HCT116 (cell line): ENCODE data around the gene PLG. TPM values are rescaled to one million over a fixed set of nuclear protein-coding genes. Genes with fewer than 3 reads are reported as not detected.

Experiments used
- ATAC-seq: fragments of 200-7000 bp; cut with Tn5 transposase; 2 replicates; pipeline ENCODE4 v1.9.1; 2020; ENCODE audit warnings: mild to moderate bottlenecking, moderate library complexity
- BruUV-seq: library from RNA; stranded (reverse); fragments of 400-500 nt; replicated peaks from 2 replicates; lab custom pipeline; 2021; lab: Mats Ljungman, UMichigan
- CTCF ChIA-PET: fragments of 300-600 bp; sonication (Branson Sonifier 250); formaldehyde crosslinking; loops from one replicate; lab custom pipeline; 2021; ENCODE audit warnings: antibody characterized with exemption; lab: Charles Lee
- POLR2A ChIA-PET: fragments of 300-600, 350-600 bp; sonication (Branson Sonifier 250); formaldehyde crosslinking; loops from one replicate; lab custom pipeline; 2021; ENCODE audit warnings: antibody characterized with exemption; lab: Charles Lee
- RAD21 ChIA-PET, 2 experiments: fragments of 300-600 bp; sonication (Branson Sonifier 250); formaldehyde crosslinking; loops; one replicate each; lab custom pipeline; 2023; ENCODE audit warnings: low total read pairs in 2 of 2; ENCODE audit not compliant: uncharacterized antibody in 2 of 2, unreplicated experiment in 2 of 2, low non-redundant PET in 1 of 2; lab: Charles Lee
- DNase-seq: peaks from one replicate; pipeline ENCODE4 v3.0.0-alpha.2; 2010; ENCODE audit warnings: low read depth, low spot score
- H2AFZ ChIP-seq: fragments of 200-600 bp; shearing (Covaris generic), sonication (generic); 2 replicates; pipeline ENCODE4 v1.6.1; 2017; ENCODE audit warnings: low read depth, mixed run types, mixed read lengths, antibody characterized with exemption, low read length; ENCODE audit not compliant: poor library complexity, severe bottlenecking
- H3K27ac ChIP-seq: 2 replicates; pipeline ENCODE4 v1.5.1; 2012; ENCODE audit warnings: low read depth, low read length
- H3K27me3 ChIP-seq: fragments of 200-600 bp; sonication (generic); 2 replicates; pipeline ENCODE4 v1.6.1; 2016; ENCODE audit warnings: mixed run types, low read length, mixed read lengths; ENCODE audit not compliant: insufficient read depth
- H3K36me3 ChIP-seq, 2 experiments: fragments of 200-500 bp in 1 of 2; fragments of 200-600 bp in 1 of 2; sonication (Bioruptor generic) in 1 of 2; sonication (generic) in 1 of 2; 2 replicates each; pipeline versions ENCODE4 v1.5.1 to v1.6.1; 2014 to 2016; ENCODE audit warnings: low read length in 2 of 2, inconsistent platforms in 1 of 2, mixed read lengths in 1 of 2, mixed run types in 1 of 2; ENCODE audit not compliant: insufficient read depth in 2 of 2, control insufficient read depth in 1 of 2
- H3K4me1 ChIP-seq, 2 experiments: fragments of 200-600 bp in 1 of 2; sonication (generic) in 1 of 2; 2 replicates each; pipeline versions ENCODE4 v1.5.1 to v1.6.1; 2012 to 2017; ENCODE audit warnings: low read length in 2 of 2, inconsistent platforms in 1 of 2, mild to moderate bottlenecking in 1 of 2, mixed read lengths in 1 of 2, mixed run types in 1 of 2, moderate library complexity in 1 of 2; ENCODE audit not compliant: insufficient read depth in 2 of 2, control insufficient read depth in 1 of 2
- H3K4me2 ChIP-seq: fragments of 200-600 bp; sonication (generic); 2 replicates; pipeline ENCODE4 v1.6.1; 2017; ENCODE audit warnings: mixed run types, low read length, mixed read lengths
- H3K4me3 ChIP-seq, 2 experiments: fragments of 200-600 bp in 1 of 2; sonication (generic) in 1 of 2; replicated peaks in 1 of 2; 2 replicates each; pipeline ENCODE4 v1.5.1; 2011 to 2016; ENCODE audit warnings: low read length in 2 of 2, control low read depth in 1 of 2, low read depth in 1 of 2, mild to moderate bottlenecking in 1 of 2, mixed read lengths in 1 of 2, mixed run types in 1 of 2
- H3K79me2 ChIP-seq: fragments of 200-600 bp; sonication (generic); 2 replicates; pipeline ENCODE4 v1.6.1; 2017; ENCODE audit warnings: mild to moderate bottlenecking, mixed run types, low read length, moderate library complexity, mixed read lengths; ENCODE audit not compliant: insufficient read depth
- H3K9ac ChIP-seq: fragments of 200-600 bp; sonication (generic); 2 replicates; pipeline ENCODE4 v1.6.1; 2016; ENCODE audit warnings: low read length, mixed read lengths
- H3K9me2 ChIP-seq: fragments of 200-600 bp; sonication (generic), shearing (Covaris generic); 2 replicates; pipeline ENCODE4 v1.6.1; 2017; ENCODE audit warnings: mixed run types, mild to moderate bottlenecking, moderate library complexity; ENCODE audit not compliant: insufficient read depth
- H3K9me3 ChIP-seq, 2 experiments: fragments of 200-500 bp in 1 of 2; fragments of 200-600 bp in 1 of 2; sonication (Bioruptor generic) in 1 of 2; sonication (generic) in 1 of 2; 2 replicates each; pipeline ENCODE4 v1.6.1; 2014 to 2017; ENCODE audit warnings: low read length in 2 of 2, mixed read lengths in 2 of 2, inconsistent platforms in 1 of 2, low read depth in 1 of 2, mild to moderate bottlenecking in 1 of 2, mixed run types in 1 of 2, moderate library complexity in 1 of 2; ENCODE audit not compliant: control insufficient read depth in 1 of 2, insufficient read depth in 1 of 2
- H4K20me1 ChIP-seq: fragments of 200-600 bp; sonication (generic), shearing (Covaris generic); 2 replicates; pipeline ENCODE4 v1.6.1; 2017; ENCODE audit warnings: mixed run types, mild to moderate bottlenecking, moderate library complexity; ENCODE audit not compliant: insufficient read depth
- EGR1 ChIP-seq: IDR thresholded peaks from 2 replicates; pipeline ENCODE4 v1.6.1; 2012; ENCODE audit warnings: low read depth
- ELF1 ChIP-seq: IDR thresholded peaks from 2 replicates; pipeline ENCODE4 v1.6.1; 2012; ENCODE audit warnings: low read depth, borderline replicate concordance
- FOSL1 ChIP-seq: IDR thresholded peaks from 2 replicates; pipeline ENCODE4 v1.6.1; 2012; ENCODE audit warnings: low read depth
- JUND ChIP-seq: IDR thresholded peaks from 2 replicates; pipeline ENCODE4 v1.6.1; 2012
- intact Hi-C: fragments of 100-400 bp; cut with micrococcal nuclease; formaldehyde crosslinking; loops from 2 replicates; pipeline ENCODE4 v1.10.0; 2022
- total RNA-seq: library from RNA; stranded (reverse); gene quantifications from one replicate; pipeline ENCODE4 v1.2.1, GENCODE V29; 2021; ENCODE audit not compliant: unreplicated experiment
- TF ChIP-seq, protein P1 (sequence below): IDR thresholded peaks from 2 replicates; pipeline ENCODE4 v1.6.1; 2012; ENCODE audit warnings: low read depth
- TF ChIP-seq, protein P2 (sequence below): IDR thresholded peaks from 2 replicates; pipeline ENCODE4 v1.6.1; 2011; ENCODE audit warnings: mild to moderate bottlenecking, low read length, moderate library complexity; ENCODE audit not compliant: insufficient replicate concordance; ENCODE audit errors: extremely low read depth

Gene PLG
- total RNA-seq, 1 experiment from 2014 or later, result 0.69 TPM

DNA sequence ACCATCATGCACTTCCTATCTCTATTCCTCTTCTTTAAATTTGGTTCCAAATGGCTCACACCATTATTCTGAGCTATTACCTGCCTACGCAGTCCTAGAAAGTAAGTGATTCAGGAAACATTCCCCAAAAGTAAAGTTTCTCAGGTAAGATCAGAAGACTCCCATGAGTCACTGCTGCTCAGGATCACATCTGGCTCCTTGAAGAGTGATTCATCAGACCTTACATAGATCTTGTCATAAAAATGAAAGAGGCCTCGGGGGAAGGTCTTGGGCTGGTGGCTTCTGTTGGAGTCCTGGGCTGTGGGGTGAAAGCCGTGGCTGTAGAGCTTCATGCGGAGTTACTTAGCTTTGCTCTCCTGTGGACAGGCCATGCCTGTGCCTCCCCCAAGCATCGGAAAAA lies 35.9 kb downstream of the PLG start:
- H3K9me2 ChIP-seq, result no peaks in the 10 kb centered on the region
- peak overlapping the region; percentile 25 for H3K4me2 ChIP-seq
- no peak overlapping the region for H3K27ac ChIP-seq
- no peak overlapping the region for H2AFZ ChIP-seq
- no peaks in the 10 kb centered on the region for H3K36me3 ChIP-seq
- no TSS peak for BruUV-seq
- no peaks in the 10 kb centered on the region for H3K9me3 ChIP-seq
- ATAC-seq, result peak; percentile 35; the same call in 1 of the 2 replicates
- POLR2A ChIA-PET, result no interaction called here
- no peaks in the 10 kb centered on the region for H3K79me2 ChIP-seq
- H4K20me1 ChIP-seq, result no peaks in the 10 kb centered on the region
- CTCF ChIA-PET, result no interaction called here
- no peak for DNase-seq
- TF ChIP-seq, protein P1, sequence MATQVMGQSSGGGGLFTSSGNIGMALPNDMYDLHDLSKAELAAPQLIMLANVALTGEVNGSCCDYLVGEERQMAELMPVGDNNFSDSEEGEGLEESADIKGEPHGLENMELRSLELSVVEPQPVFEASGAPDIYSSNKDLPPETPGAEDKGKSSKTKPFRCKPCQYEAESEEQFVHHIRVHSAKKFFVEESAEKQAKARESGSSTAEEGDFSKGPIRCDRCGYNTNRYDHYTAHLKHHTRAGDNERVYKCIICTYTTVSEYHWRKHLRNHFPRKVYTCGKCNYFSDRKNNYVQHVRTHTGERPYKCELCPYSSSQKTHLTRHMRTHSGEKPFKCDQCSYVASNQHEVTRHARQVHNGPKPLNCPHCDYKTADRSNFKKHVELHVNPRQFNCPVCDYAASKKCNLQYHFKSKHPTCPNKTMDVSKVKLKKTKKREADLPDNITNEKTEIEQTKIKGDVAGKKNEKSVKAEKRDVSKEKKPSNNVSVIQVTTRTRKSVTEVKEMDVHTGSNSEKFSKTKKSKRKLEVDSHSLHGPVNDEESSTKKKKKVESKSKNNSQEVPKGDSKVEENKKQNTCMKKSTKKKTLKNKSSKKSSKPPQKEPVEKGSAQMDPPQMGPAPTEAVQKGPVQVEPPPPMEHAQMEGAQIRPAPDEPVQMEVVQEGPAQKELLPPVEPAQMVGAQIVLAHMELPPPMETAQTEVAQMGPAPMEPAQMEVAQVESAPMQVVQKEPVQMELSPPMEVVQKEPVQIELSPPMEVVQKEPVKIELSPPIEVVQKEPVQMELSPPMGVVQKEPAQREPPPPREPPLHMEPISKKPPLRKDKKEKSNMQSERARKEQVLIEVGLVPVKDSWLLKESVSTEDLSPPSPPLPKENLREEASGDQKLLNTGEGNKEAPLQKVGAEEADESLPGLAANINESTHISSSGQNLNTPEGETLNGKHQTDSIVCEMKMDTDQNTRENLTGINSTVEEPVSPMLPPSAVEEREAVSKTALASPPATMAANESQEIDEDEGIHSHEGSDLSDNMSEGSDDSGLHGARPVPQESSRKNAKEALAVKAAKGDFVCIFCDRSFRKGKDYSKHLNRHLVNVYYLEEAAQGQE, result no peak
- TF ChIP-seq FOSL1, result peak; percentile 43; the same call in 1 of the 2 replicates
- no peak for TF ChIP-seq EGR1
- peak; percentile 50; the same call in 1 of the 2 replicates for TF ChIP-seq JUND
- TF ChIP-seq ELF1, result no peak
- TF ChIP-seq, protein P2, sequence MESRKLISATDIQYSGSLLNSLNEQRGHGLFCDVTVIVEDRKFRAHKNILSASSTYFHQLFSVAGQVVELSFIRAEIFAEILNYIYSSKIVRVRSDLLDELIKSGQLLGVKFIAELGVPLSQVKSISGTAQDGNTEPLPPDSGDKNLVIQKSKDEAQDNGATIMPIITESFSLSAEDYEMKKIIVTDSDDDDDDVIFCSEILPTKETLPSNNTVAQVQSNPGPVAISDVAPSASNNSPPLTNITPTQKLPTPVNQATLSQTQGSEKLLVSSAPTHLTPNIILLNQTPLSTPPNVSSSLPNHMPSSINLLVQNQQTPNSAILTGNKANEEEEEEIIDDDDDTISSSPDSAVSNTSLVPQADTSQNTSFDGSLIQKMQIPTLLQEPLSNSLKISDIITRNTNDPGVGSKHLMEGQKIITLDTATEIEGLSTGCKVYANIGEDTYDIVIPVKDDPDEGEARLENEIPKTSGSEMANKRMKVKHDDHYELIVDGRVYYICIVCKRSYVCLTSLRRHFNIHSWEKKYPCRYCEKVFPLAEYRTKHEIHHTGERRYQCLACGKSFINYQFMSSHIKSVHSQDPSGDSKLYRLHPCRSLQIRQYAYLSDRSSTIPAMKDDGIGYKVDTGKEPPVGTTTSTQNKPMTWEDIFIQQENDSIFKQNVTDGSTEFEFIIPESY, result no peak
- intact Hi-C loops, result loop anchor here (10.0 kb wide), 1 partner anchor 367 kb away; no protein-coding TSS in a partner anchor
- RAD21 ChIA-PET, result no interaction called here
- no peak overlapping the region for H3K9ac ChIP-seq
- H3K27me3 ChIP-seq, result no peaks in the 10 kb centered on the region
- H3K4me1 ChIP-seq, result peaks cover 0 to 12% of the 10 kb centered on the region in 2 experiments; a peak in 1 of 4 replicates
- no peak overlapping the region for H3K4me3 ChIP-seq
